Tibial nerve (tissue), 3 donors: ENCODE results near the gene KRTAP9-7.
"Not testable (repeated sequence)": the region's sequence is repeated elsewhere in the genome, so short reads cannot be mapped to it uniquely, and the experiment has no call there.

Experiments
- CTCF ChIP-seq, 5 experiments: fragments of 200-600 bp in 3 of 5; fragments of 450-650 bp in 2 of 5; sonication (generic) in 3 of 5; IDR thresholded peaks; one replicate each; pipeline ENCODE4 v1.5.1; 2016 to 2019; ENCODE audit warnings: antibody characterized with exemption in 5 of 5, mild to moderate bottlenecking in 3 of 5, moderate library complexity in 2 of 5
- POLR2A ChIP-seq, 2 donors: fragments of 450-650 bp; IDR thresholded peaks; one replicate each; pipeline ENCODE4 v1.6.1; 2017; ENCODE audit warnings: antibody characterized with exemption in 2 of 2, mild to moderate bottlenecking in 2 of 2, moderate library complexity in 2 of 2

DNA sequence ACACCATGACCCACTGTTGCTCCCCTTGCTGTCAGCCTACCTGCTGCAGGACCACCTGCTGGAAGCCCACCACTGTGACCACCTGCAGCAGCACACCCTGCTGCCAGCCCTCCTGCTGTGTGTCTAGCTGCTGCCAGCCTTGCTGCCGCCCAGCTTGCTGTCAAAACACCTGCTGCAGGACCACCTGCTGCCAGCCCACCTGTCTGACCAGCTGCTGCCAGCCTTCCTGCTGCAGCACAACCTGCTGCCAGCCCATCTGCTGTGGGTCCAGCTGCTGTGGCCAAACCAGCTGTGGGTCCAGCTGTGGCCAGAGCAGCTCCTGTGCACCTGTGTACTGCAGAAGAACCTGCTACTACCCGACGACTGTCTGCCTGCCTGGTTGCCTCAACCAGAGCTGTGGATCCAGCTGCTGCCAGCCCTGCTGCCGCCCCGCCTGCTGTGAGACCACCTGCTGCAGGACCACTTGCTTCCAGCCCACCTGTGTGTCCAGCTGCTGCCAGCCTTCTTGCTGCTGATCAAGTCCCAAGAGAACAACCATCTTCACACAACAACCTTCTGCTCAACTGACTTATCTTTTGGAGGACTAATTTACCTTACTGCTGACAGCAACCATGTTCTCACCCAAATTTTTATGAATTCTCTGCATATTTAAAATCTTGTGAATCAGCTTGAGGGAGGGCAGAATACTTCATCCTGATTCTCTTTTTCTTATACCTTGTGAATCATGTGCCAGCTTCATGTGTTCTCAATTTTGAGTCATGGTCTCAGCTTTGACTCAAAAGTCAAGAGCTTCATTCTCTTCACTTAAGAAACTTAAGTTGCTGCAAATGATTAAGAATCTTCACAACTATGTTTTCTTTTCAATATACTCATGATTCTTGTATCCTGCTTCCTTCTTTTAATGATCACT is 19.9 kb upstream of the KRTAP9-7 start, which contains the start of gene KRTAP9-9:
- TF ChIP-seq CTCF, POLR2A (IDR thresholded peaks at IDR 0.05): not testable (repeated sequence)
